Liver (tissue), 9 donors: ENCODE results near the gene CCL8. TPM values are rescaled to one million over a fixed set of nuclear protein-coding genes. Genes with fewer than 3 reads are reported as not detected.

ENCODE experiments used
- DNase-seq: peaks from one replicate; pipeline ENCODE4 v3.0.0-alpha.2; 2017; ENCODE audit warnings: low spot score
- H3K27ac ChIP-seq, 2 donors: one replicate each; pipeline ENCODE4 v1.7.0; 2013; ENCODE audit warnings: inconsistent platforms in 2 of 2, low read length in 2 of 2, control low read depth in 1 of 2, low read depth in 1 of 2, mild to moderate bottlenecking in 1 of 2
- H3K27me3 ChIP-seq, 4 donors: one replicate each; pipeline versions ENCODE4 v1.6.1 to v1.7.0; 2013; ENCODE audit warnings: low read length in 3 of 4, inconsistent platforms in 1 of 4, mild to moderate bottlenecking in 1 of 4, moderate library complexity in 1 of 4; ENCODE audit not compliant: control insufficient read depth in 4 of 4, insufficient read depth in 4 of 4
- H3K36me3 ChIP-seq, 4 donors: one replicate each; pipeline versions ENCODE4 v1.6.1 to v1.7.0; 2013; ENCODE audit warnings: low read length in 3 of 4, mild to moderate bottlenecking in 3 of 4, low read depth in 1 of 4, moderate library complexity in 1 of 4; ENCODE audit not compliant: control insufficient read depth in 4 of 4, insufficient read depth in 3 of 4
- H3K4me1 ChIP-seq, 4 donors: one replicate each; pipeline versions ENCODE4 v1.6.1 to v1.7.0; 2013; ENCODE audit warnings: low read length in 3 of 4, mild to moderate bottlenecking in 3 of 4, moderate library complexity in 1 of 4; ENCODE audit not compliant: control insufficient read depth in 4 of 4, insufficient read depth in 4 of 4
- H3K4me3 ChIP-seq, 3 donors: one replicate each; pipeline versions ENCODE4 v1.6.1 to v1.7.0; 2013; ENCODE audit warnings: low read length in 3 of 3, control low read depth in 1 of 3, low read depth in 1 of 3, mild to moderate bottlenecking in 1 of 3
- H3K9ac ChIP-seq, 2 donors: one replicate each; pipeline ENCODE4 v1.7.0; 2013; ENCODE audit warnings: low read length in 2 of 2, mild to moderate bottlenecking in 2 of 2, moderate library complexity in 2 of 2, control low read depth in 1 of 2, low read depth in 1 of 2
- H3K9me3 ChIP-seq, 4 donors: one replicate each; pipeline versions ENCODE4 v1.6.1 to v1.7.0; 2013; ENCODE audit warnings: low read length in 3 of 4; ENCODE audit not compliant: control insufficient read depth in 4 of 4
- ATF3 ChIP-seq: IDR thresholded peaks from 2 replicates; pipeline ENCODE4 v1.6.1; 2016; ENCODE audit warnings: antibody characterized with exemption
- EGR1 ChIP-seq, 2 donors: IDR thresholded peaks; 2 replicates each; pipeline ENCODE4 v1.6.1; 2016 to 2018; ENCODE audit warnings: antibody characterized with exemption in 2 of 2, low read depth in 2 of 2
- FOXA1 ChIP-seq: IDR thresholded peaks from 2 replicates; pipeline ENCODE4 v1.6.1; 2016; ENCODE audit warnings: antibody characterized with exemption
- FOXA2 ChIP-seq: IDR thresholded peaks from 2 replicates; pipeline ENCODE4 v1.6.1; 2016; ENCODE audit warnings: antibody characterized with exemption
- GABPA ChIP-seq, 2 donors: IDR thresholded peaks in 1 of 2; conservative IDR thresholded peaks in 1 of 2; 2 replicates each; pipeline ENCODE4 v1.6.1; 2016; ENCODE audit warnings: antibody characterized with exemption in 2 of 2, mild to moderate bottlenecking in 1 of 2, moderate library complexity in 1 of 2
- HNF4A ChIP-seq, 2 donors: conservative IDR thresholded peaks; 2 replicates each; pipeline ENCODE4 v1.6.1; 2016; ENCODE audit warnings: antibody characterized with exemption in 2 of 2, mild to moderate bottlenecking in 2 of 2
- HNF4G ChIP-seq: IDR thresholded peaks from 2 replicates; pipeline ENCODE4 v1.6.1; 2016; ENCODE audit warnings: antibody characterized with exemption
- JUND ChIP-seq, 2 donors: IDR thresholded peaks; 2 replicates each; pipeline ENCODE4 v1.6.1; 2016; ENCODE audit warnings: antibody characterized with exemption in 2 of 2
- MAX ChIP-seq: IDR thresholded peaks from 2 replicates; pipeline ENCODE4 v1.6.1; 2016; ENCODE audit warnings: antibody characterized with exemption
- NR2F2 ChIP-seq: IDR thresholded peaks from 2 replicates; pipeline ENCODE4 v1.6.1; 2016; ENCODE audit warnings: antibody characterized with exemption
- RAD21 ChIP-seq, 2 donors: IDR thresholded peaks; 2 replicates each; pipeline ENCODE4 v1.6.1; 2016; ENCODE audit warnings: antibody characterized with exemption in 2 of 2, mild to moderate bottlenecking in 2 of 2
- REST ChIP-seq: IDR thresholded peaks from 2 replicates; pipeline ENCODE4 v1.6.1; 2016; ENCODE audit warnings: antibody characterized with exemption, mild to moderate bottlenecking
- RXRA ChIP-seq, 2 donors: IDR thresholded peaks; 2 replicates each; pipeline ENCODE4 v1.6.1; 2017 to 2018; ENCODE audit warnings: antibody characterized with exemption in 2 of 2, mild to moderate bottlenecking in 1 of 2
- SP1 ChIP-seq: IDR thresholded peaks from 2 replicates; pipeline ENCODE4 v1.6.1; 2018; ENCODE audit warnings: antibody characterized with exemption, mild to moderate bottlenecking
- TAF1 ChIP-seq: conservative IDR thresholded peaks from 2 replicates; pipeline ENCODE4 v1.6.1; 2016; ENCODE audit warnings: antibody characterized with exemption, mild to moderate bottlenecking
- YY1 ChIP-seq: IDR thresholded peaks from 2 replicates; pipeline ENCODE4 v1.6.1; 2016; ENCODE audit warnings: antibody characterized with exemption, mild to moderate bottlenecking
- ZBTB33 ChIP-seq: IDR thresholded peaks from 2 replicates; pipeline ENCODE4 v1.6.1; 2016; ENCODE audit warnings: antibody characterized with exemption
- WGBS: extraction: QIAGEN DNeasy Blood & Tissue Kit; methylation state at CpG from one replicate; pipeline ENCODE4 v1.1.7; 2013; 5-methylcytosine and 5-hydroxymethylcytosine counted together
- polyA plus RNA-seq, 2 donors: library from polyadenylated mRNA; stranded (reverse) in 1 of 2; unstranded in 1 of 2; fragments of 200-250 nt in 1 of 2; fragments of >200 nt in 1 of 2; fragmentation: Nextera tagmentation in 1 of 2; extraction: Ambion mirVana in 1 of 2; gene quantifications; one replicate each; pipeline versions ENCODE4 v1.2.1 to v1.2.3, GENCODE V29; 2013 to 2015
- total RNA-seq, 2 donors: library from RNA; depleted of rRNA; stranded (reverse); fragments of >200 nt; gene quantifications; one replicate each; pipeline ENCODE4 v1.2.3, GENCODE V29; 2014
- TF ChIP-seq, protein P1 (sequence below): fragments of 150-350 bp; IDR thresholded peaks from 2 replicates; pipeline ENCODE4 v1.5.1; 2017; ENCODE audit warnings: improper control_type of control experiment, low read depth, low read length; ENCODE audit not compliant: missing input control
- donor health status: healthy.
- donor health status: healthy.
- donor health status: healthy.
- donor health status: healthy.
- donor health status: healthy.

Gene CCL8
- not detected for total RNA-seq
- under 1 TPM in 1 of 2 donors, not detected in 1; 0.03 TPM for polyA plus RNA-seq

DNA sequence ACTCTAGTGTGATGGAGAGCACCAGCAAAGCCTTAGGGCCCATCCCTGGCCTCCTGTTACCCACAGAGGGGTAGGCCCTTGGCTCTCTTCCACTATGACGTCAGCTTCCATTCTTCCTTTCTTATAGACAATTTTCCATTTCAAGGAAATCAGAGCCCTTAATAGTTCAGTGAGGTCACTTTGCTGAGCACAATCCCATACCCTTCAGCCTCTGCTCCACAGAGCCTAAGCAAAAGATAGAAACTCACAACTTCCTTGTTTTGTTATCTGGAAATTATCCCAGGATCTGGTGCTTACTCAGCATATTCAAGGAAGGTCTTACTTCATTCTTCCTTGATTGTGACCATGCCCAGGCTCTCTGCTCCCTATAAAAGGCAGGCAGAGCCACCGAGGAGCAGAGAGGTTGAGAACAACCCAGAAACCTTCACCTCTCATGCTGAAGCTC, at the start of gene CCL8:
CCL8 (plus strand) TSS at position 397 of the 445 bp plus-strand sequence. CDS start 67 bp downstream, outside the sequence.
- no peak within 1 kb of the TSS for H3K4me3 ChIP-seq
- no peak within 1 kb of the TSS for H3K27ac ChIP-seq
- peaks cover 0 to 2% (median 0%) of the 10 kb centered on the region in 4 donors for H3K27me3 ChIP-seq
- H3K4me1 ChIP-seq = no peaks in the 10 kb centered on the region
- H3K9me3 ChIP-seq = no peaks in the 10 kb centered on the region
- no peaks in the 10 kb centered on the region for H3K36me3 ChIP-seq
- WGBS = 54% methylated on average over 2 of the region's 2 CpGs
- TF ChIP-seq NR2F2 (no peak), FOXA1 (no peak), YY1 (no peak), HNF4G (no peak), SP1 (no peak), ATF3 (no peak), TAF1 (no peak), MAX (no peak), FOXA2 (no peak), ZBTB33 (no peak), HNF4A (conservative IDR thresholded peaks at IDR 0.05) (no peak), JUND (IDR thresholded peaks at IDR 0.05) (no peak), GABPA (IDR thresholded peaks at IDR 0.05 in 1 of 2, conservative IDR thresholded peaks at IDR 0.05 in 1 of 2) (no peak), EGR1 (IDR thresholded peaks at IDR 0.05; ENCODE audit: low read depth in 2 of 2) (no peak), RXRA (IDR thresholded peaks at IDR 0.05) (no peak), RAD21 (IDR thresholded peaks at IDR 0.05) (no peak), REST (no peak)
- TF ChIP-seq, protein P1, sequence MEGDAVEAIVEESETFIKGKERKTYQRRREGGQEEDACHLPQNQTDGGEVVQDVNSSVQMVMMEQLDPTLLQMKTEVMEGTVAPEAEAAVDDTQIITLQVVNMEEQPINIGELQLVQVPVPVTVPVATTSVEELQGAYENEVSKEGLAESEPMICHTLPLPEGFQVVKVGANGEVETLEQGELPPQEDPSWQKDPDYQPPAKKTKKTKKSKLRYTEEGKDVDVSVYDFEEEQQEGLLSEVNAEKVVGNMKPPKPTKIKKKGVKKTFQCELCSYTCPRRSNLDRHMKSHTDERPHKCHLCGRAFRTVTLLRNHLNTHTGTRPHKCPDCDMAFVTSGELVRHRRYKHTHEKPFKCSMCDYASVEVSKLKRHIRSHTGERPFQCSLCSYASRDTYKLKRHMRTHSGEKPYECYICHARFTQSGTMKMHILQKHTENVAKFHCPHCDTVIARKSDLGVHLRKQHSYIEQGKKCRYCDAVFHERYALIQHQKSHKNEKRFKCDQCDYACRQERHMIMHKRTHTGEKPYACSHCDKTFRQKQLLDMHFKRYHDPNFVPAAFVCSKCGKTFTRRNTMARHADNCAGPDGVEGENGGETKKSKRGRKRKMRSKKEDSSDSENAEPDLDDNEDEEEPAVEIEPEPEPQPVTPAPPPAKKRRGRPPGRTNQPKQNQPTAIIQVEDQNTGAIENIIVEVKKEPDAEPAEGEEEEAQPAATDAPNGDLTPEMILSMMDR = no peak
- DNase-seq = no peak
- no peak within 1 kb of the TSS for H3K9ac ChIP-seq
